Endothelial cell of umbilical vein (primary cell): Measurements from ENCODE around the gene ANKRD44. TPM values are rescaled to one million over a fixed set of nuclear protein-coding genes. Genes with fewer than 3 reads are reported as not detected.

Source experiments
- BruUV-seq: library from RNA; stranded (reverse); fragments of 400-500 nt; replicated peaks from 2 replicates; lab custom pipeline; 2021; lab: Mats Ljungman, UMichigan
- CTCF ChIA-PET: fragments of 300-600, 350-600 bp; sonication (Branson Sonifier 250); formaldehyde crosslinking; loops from one replicate; lab custom pipeline; 2021; ENCODE audit warnings: antibody characterized with exemption, inconsistent platforms; lab: Charles Lee
- POLR2A ChIA-PET: fragments of 300-600, 350-600 bp; sonication (Branson Sonifier 250); formaldehyde crosslinking; loops from one replicate; lab custom pipeline; 2021; ENCODE audit warnings: antibody characterized with exemption, inconsistent platforms; lab: Charles Lee
- DNase-seq: peaks from one replicate; pipeline ENCODE4 v3.0.0-alpha.2; 2011; ENCODE audit warnings: low read depth, low spot score
- FAIRE-seq: peaks from 2 replicates; lab custom pipeline; 2011; peaks lifted over from hg19 to GRCh38; lab: Jason Lieb, UNC
- H2AFZ ChIP-seq: 2 replicates; pipeline ENCODE4 v1.6.0; 2012; ENCODE audit warnings: low read depth, low read length, control low read depth, inconsistent platforms
- H3K27ac ChIP-seq: 2 replicates; pipeline ENCODE4 v1.5.1; 2011; ENCODE audit warnings: low read depth, mild to moderate bottlenecking, control low read depth, low read length, moderate library complexity; ENCODE audit not compliant: insufficient read depth
- H3K27me3 ChIP-seq, 2 experiments: 2 replicates each; pipeline versions ENCODE4 v1.6.0 to v1.6.1; 2011; ENCODE audit warnings: low read length in 2 of 2, mixed read lengths in 1 of 2; ENCODE audit not compliant: control insufficient read depth in 2 of 2, insufficient read depth in 2 of 2
- H3K36me3 ChIP-seq, 2 experiments: 2 replicates in 1 of 2; 3 replicates in 1 of 2; pipeline ENCODE4 v1.5.1; 2011; ENCODE audit warnings: low read length in 2 of 2, mild to moderate bottlenecking in 1 of 2, moderate library complexity in 1 of 2; ENCODE audit not compliant: control insufficient read depth in 2 of 2, insufficient read depth in 2 of 2; ENCODE audit errors: extremely low read depth in 1 of 2
- H3K4me1 ChIP-seq: 3 replicates; pipeline ENCODE4 v1.5.1; 2011; ENCODE audit warnings: mild to moderate bottlenecking, low read length; ENCODE audit not compliant: control insufficient read depth, insufficient read depth; ENCODE audit errors: extremely low read depth
- H3K4me2 ChIP-seq: 2 replicates; pipeline ENCODE4 v1.6.1; 2011; ENCODE audit warnings: low read length, control low read depth, mixed read lengths; ENCODE audit not compliant: insufficient read depth
- H3K4me3 ChIP-seq, 3 experiments: fragments of 200-600 bp in 1 of 3; sonication (generic), shearing (Covaris generic) in 1 of 3; replicated peaks in 1 of 3; 2 replicates each; pipeline ENCODE4 v1.5.1; 2011 to 2016; ENCODE audit warnings: control low read depth in 3 of 3, low read length in 3 of 3, mild to moderate bottlenecking in 2 of 3, inconsistent platforms in 1 of 3, low read depth in 1 of 3, moderate library complexity in 1 of 3; ENCODE audit not compliant: insufficient read depth in 1 of 3
- H3K79me2 ChIP-seq: 2 replicates; pipeline ENCODE4 v1.6.0; 2012; ENCODE audit warnings: low read length, inconsistent platforms; ENCODE audit not compliant: control insufficient read depth, insufficient read depth
- H3K9ac ChIP-seq: replicated peaks from 2 replicates; pipeline ENCODE3; 2011; ENCODE audit warnings: low read length, control low read depth; ENCODE audit not compliant: insufficient read depth; ENCODE audit errors: extremely low read depth
- H3K9me1 ChIP-seq: replicated peaks from 3 replicates; pipeline ENCODE4 v1.6.0; 2011; ENCODE audit warnings: mild to moderate bottlenecking, low read length; ENCODE audit not compliant: control insufficient read depth, insufficient read depth; ENCODE audit errors: extremely low read depth
- H3K9me3 ChIP-seq: replicated peaks from 2 replicates; pipeline ENCODE4 v1.5.1; 2012; ENCODE audit warnings: low read length, inconsistent platforms; ENCODE audit not compliant: control insufficient read depth, insufficient read depth
- H4K20me1 ChIP-seq: replicated peaks from 2 replicates; pipeline ENCODE3; 2011; ENCODE audit warnings: mild to moderate bottlenecking, low read length; ENCODE audit not compliant: control insufficient read depth, insufficient read depth; ENCODE audit errors: extremely low read depth
- CTCF ChIP-seq, 2 donors: IDR thresholded peaks; 1 replicate in 1 of 2; 2 replicates in 1 of 2; pipeline ENCODE4 v1.5.1; 2011; ENCODE audit warnings: low read length in 2 of 2, mild to moderate bottlenecking in 2 of 2, moderate library complexity in 2 of 2, control low read depth in 1 of 2, inconsistent platforms in 1 of 2, low read depth in 1 of 2; ENCODE audit not compliant: insufficient read depth in 1 of 2; ENCODE audit errors: extremely low read depth in 1 of 2
- EZH2 ChIP-seq: IDR thresholded peaks from 2 replicates; pipeline ENCODE4 v1.6.1; 2012; ENCODE audit warnings: borderline replicate concordance, low read depth, mild to moderate bottlenecking, moderate library complexity, low read length, inconsistent platforms; ENCODE audit not compliant: severe bottlenecking
- FOS ChIP-seq: IDR thresholded peaks from 2 replicates; pipeline ENCODE4 v1.6.1; 2011; ENCODE audit warnings: mild to moderate bottlenecking, low read length, moderate library complexity, borderline replicate concordance; ENCODE audit not compliant: insufficient read depth
- GATA2 ChIP-seq: IDR thresholded peaks from 2 replicates; pipeline ENCODE4 v1.7.0; 2011; ENCODE audit warnings: low read depth, mild to moderate bottlenecking, moderate library complexity, mixed read lengths, low read length; ENCODE audit not compliant: insufficient read length, insufficient read depth
- JUN ChIP-seq: IDR thresholded peaks from 2 replicates; pipeline ENCODE4 v1.6.1; 2011; ENCODE audit warnings: borderline replicate concordance, low read depth; ENCODE audit not compliant: insufficient read length, insufficient read depth
- MYC ChIP-seq: IDR thresholded peaks from one replicate; pipeline ENCODE4 v1.6.1; 2011; ENCODE audit warnings: mild to moderate bottlenecking, low read depth, low read length
- POLR2A ChIP-seq: IDR thresholded peaks from 2 replicates; pipeline ENCODE4 v1.6.1; 2012; ENCODE audit warnings: low read depth, mild to moderate bottlenecking, control low read depth, low read length
- POLR2AphosphoS5 ChIP-seq: IDR thresholded peaks from 2 replicates; pipeline ENCODE4 v1.6.1; 2012; ENCODE audit warnings: low read depth, mild to moderate bottlenecking, control low read depth, low read length, moderate library complexity; ENCODE audit not compliant: insufficient read depth
- dilution Hi-C: fragments of 300-500 bp; cut with MboI; formaldehyde crosslinking; loops from one replicate; pipeline ENCODE4 v1.15.0; 2019; ENCODE audit warnings: low sequenced_read_pairs; ENCODE audit not compliant: extremely low pct_ligation_motif_present
- intact Hi-C: fragments of 100-400 bp; cut with micrococcal nuclease; formaldehyde crosslinking; loops from one replicate; pipeline ENCODE4 v1.10.0; 2022
- polyA plus RNA-seq, 4 experiments: library from polyadenylated mRNA; depleted of rRNA in 3 of 4; stranded (reverse) in 3 of 4; unstranded in 1 of 4; fragments of >200 nt; gene quantifications; 2 replicates each; pipeline versions ENCODE4 v1.2.1 to v1.2.3, GENCODE V29; 2011 to 2012; ENCODE audit warnings: missing spikeins in 1 of 4
- total RNA-seq: library from RNA; stranded (reverse); gene quantifications from 2 replicates; pipeline ENCODE4 v1.2.3, GENCODE V29; 2021
- TF ChIP-seq, protein P1 (sequence below): IDR thresholded peaks from 2 replicates; pipeline ENCODE4 v1.6.1; 2011; ENCODE audit not compliant: insufficient read depth, insufficient read length

The ANKRD44 gene
- total and polyA plus RNA-seq, 2 donors (not counting 3 experiments of a cell fraction or from before 2014, with no cell fraction given), result 3.4 to 6.1 TPM

GRCh38 chr2:197057959-197058358 lies 252.6 kb downstream of the ANKRD44 start:
- Histone ChIP-seq H3K9me1 (no peaks in the 10 kb centered on the region), H4K20me1 (no peaks in the 10 kb centered on the region), H3K79me2 (no peaks in the 10 kb centered on the region), H3K27me3 (no peaks in the 10 kb centered on the region), H2AFZ (no peak overlapping the region), H3K4me1 (no peaks in the 10 kb centered on the region), H3K27ac (no peak overlapping the region), H3K9ac (no peak overlapping the region), H3K4me2 (no peak overlapping the region), H3K4me3 (no peak overlapping the region), H3K36me3 (no peaks in the 10 kb centered on the region), H3K9me3 (no peaks in the 10 kb centered on the region)
- intact Hi-C loops, result no loop called here
- FAIRE-seq (no peak), DNase-seq (peak; percentile 8)
- BruUV-seq, result no TSS peak
- dilution Hi-C loops, result no loop called here
- CTCF ChIA-PET, result interaction anchor here (1.0 to 2.4 kb wide), 5 partner anchors 13 to 307 kb away, joined by 3 to 8 read pairs (median 4); no protein-coding TSS in a partner anchor
- TF ChIP-seq FOS (no peak), POLR2AphosphoS5 (no peak)
- TF ChIP-seq, protein P1, sequence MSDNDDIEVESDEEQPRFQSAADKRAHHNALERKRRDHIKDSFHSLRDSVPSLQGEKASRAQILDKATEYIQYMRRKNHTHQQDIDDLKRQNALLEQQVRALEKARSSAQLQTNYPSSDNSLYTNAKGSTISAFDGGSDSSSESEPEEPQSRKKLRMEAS, result no peak
- POLR2A ChIA-PET, result no interaction called here

DNA sequence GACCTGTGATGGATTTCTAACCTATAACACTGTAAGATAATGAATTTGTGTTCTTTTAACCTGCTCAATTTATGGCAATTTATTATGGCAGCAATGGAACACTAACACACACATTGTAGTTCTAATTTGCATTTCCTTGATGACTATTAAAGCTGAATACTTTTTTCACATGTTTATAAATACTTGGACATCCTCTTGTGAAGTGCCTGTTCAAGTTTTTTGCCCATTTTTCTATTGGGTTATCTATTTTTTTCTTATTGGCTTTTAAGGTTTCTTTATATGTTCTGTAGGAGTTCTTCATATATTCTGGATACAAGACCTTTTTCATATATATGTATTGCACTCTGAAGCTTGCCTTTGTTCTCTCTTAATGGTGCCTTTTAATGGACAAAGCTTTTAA lies 255.5 kb downstream of the ANKRD44 start:
- Histone ChIP-seq H3K27me3 (no peaks in the 10 kb centered on the region), H2AFZ (no peak overlapping the region), H3K36me3 (no peaks in the 10 kb centered on the region), H3K79me2 (no peaks in the 10 kb centered on the region), H3K9me3 (no peaks in the 10 kb centered on the region), H3K27ac (no peak overlapping the region), H3K4me2 (no peak overlapping the region), H3K9ac (no peak overlapping the region), H3K4me1 (no peaks in the 10 kb centered on the region), H3K4me3 (no peak overlapping the region), H4K20me1 (no peaks in the 10 kb centered on the region), H3K9me1 (no peaks in the 10 kb centered on the region)
- POLR2A ChIA-PET, result no interaction called here
- CTCF ChIA-PET, result interaction anchor here (1.8 kb wide), 1 partner anchor 10 kb away, joined by 4 read pairs; no protein-coding TSS in a partner anchor
- TF ChIP-seq CTCF (IDR thresholded peaks at IDR 0.05; ENCODE audit: extremely low read depth in 1 of 2, insufficient read depth in 1 of 2, low read depth in 1 of 2, low read length in 2 of 2), result no peak
- no peak for TF ChIP-seq EZH2
- TF ChIP-seq JUN, result no peak
- no peak for TF ChIP-seq MYC
- no peak for TF ChIP-seq FOS
- no peak for TF ChIP-seq POLR2AphosphoS5
- TF ChIP-seq GATA2, result no peak
- no peak for TF ChIP-seq POLR2A
- TF ChIP-seq, protein P1, result no peak
- no peak for FAIRE-seq
- no TSS peak for BruUV-seq
- dilution Hi-C loops (no loop called here), intact Hi-C loops (no loop called here)
- no peak for DNase-seq
